Activated T-cell treated with anti-CD3 and anti-CD28 coated beads, Interleukin-2, amount 50 U/mL, for 24 hours (primary cell): ENCODE results near the gene ST6GALNAC1.
"Not testable (repeated sequence)": the region's sequence is repeated elsewhere in the genome, so short reads cannot be mapped to it uniquely, and the experiment has no call there.

Experiments used
- DNase-seq: peaks from one replicate; pipeline ENCODE4 v3.0.0-alpha.2; 2020
- H3K27ac Mint-ChIP-seq: 2 replicates; pipeline ENCODE4 v1.8.0; 2020; ENCODE audit warnings: mild to moderate bottlenecking, mixed read lengths
- H3K27me3 Mint-ChIP-seq: 2 replicates; pipeline ENCODE4 v1.8.0; 2020; ENCODE audit warnings: mixed read lengths
- H3K36me3 Mint-ChIP-seq: 2 replicates; pipeline ENCODE4 v1.8.0; 2020; ENCODE audit warnings: low read depth, mixed read lengths
- H3K4me1 Mint-ChIP-seq: 2 replicates; pipeline ENCODE4 v1.8.0; 2020; ENCODE audit warnings: low read depth, mixed read lengths
- H3K4me3 Mint-ChIP-seq: 2 replicates; pipeline ENCODE4 v1.8.0; 2020; ENCODE audit warnings: mild to moderate bottlenecking, moderate library complexity, mixed read lengths
- H3K9me3 Mint-ChIP-seq: 2 replicates; pipeline ENCODE4 v1.8.0; 2020; ENCODE audit warnings: mixed read lengths

ST6GALNAC1 gene

DNA sequence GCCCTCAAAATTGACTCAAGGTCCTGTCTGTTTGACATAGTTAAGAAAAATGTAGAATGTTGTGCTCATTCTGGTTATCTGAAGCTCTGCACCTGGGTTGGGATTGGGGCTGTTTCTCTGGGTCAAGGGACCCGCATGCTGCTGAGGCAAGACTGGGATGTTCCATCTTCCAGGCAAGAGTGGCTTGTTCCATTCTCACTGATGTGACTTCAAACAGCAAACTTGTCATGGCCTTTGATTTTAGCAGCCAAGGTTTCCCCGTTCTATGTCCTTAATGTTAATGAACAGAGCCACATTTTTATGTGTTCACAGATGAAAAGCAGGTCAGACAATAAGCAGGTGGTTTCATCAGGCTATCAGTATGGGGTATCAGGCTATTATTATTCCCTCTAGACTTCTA lies 25.7 kb downstream of the ST6GALNAC1 start:
- Mint-ChIP-seq H3K9me3 (no peaks in the 10 kb centered on the region), H3K4me3 (no peak overlapping the region), H3K4me1 (peaks cover 6% of the 10 kb centered on the region)

GRCh38 chr17:76614912-76615617 lies 28.5 kb downstream of the ST6GALNAC1 start:
- Mint-ChIP-seq H3K36me3 (no peaks in the 10 kb centered on the region), H3K4me1 (peaks cover 6% of the 10 kb centered on the region), H3K4me3 (no peak overlapping the region), H3K27me3 (no peaks in the 10 kb centered on the region), H3K9me3 (no peaks in the 10 kb centered on the region), H3K27ac (no peak overlapping the region)
- DNase-seq, result no peak

More for the DNA sequence above, 25.7 kb downstream of the ST6GALNAC1 start:
- Mint-ChIP-seq H3K27ac (no peak overlapping the region), H3K36me3 (no peaks in the 10 kb centered on the region), H3K27me3 (no peaks in the 10 kb centered on the region)
- DNase-seq, result no peak

DNA sequence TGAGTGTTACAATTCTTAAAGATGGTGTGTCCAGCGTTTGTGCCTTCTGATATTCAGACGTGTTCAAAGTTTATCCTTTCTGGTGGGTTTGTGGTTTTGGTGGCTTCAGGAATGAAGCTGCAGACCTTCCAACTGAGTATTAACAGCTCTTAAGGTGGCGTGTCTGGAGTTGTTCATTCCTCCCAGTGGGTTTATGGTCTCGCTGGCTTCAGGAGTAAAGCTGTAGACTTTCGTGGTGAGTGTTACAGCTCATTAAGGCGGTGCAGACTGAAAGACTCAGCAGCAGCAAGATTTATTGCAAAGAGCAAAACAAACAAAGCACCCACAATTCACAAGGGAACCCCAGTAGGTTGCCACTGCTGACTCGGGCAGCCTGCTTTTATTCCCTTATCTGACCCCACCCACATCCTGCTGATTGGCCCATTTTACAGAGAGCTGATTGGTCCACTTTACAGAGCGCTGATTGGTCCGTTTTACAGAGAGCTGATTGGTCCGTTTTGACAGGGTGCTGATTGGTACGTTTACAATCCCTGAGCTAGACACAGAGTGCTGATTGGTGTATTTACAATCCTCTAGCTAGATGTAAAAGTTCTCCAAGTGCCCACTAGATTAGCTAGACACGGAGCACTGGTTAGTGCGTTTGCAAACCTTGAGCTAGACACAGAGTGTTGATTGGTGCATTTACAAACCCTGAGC lies 29.3 kb downstream of the ST6GALNAC1 start:
- H3K36me3 Mint-ChIP-seq, H3K27me3 Mint-ChIP-seq, H3K9me3 Mint-ChIP-seq, H3K4me1 Mint-ChIP-seq, H3K27ac Mint-ChIP-seq, H3K4me3 Mint-ChIP-seq, DNase-seq: not testable (repeated sequence)

DNA sequence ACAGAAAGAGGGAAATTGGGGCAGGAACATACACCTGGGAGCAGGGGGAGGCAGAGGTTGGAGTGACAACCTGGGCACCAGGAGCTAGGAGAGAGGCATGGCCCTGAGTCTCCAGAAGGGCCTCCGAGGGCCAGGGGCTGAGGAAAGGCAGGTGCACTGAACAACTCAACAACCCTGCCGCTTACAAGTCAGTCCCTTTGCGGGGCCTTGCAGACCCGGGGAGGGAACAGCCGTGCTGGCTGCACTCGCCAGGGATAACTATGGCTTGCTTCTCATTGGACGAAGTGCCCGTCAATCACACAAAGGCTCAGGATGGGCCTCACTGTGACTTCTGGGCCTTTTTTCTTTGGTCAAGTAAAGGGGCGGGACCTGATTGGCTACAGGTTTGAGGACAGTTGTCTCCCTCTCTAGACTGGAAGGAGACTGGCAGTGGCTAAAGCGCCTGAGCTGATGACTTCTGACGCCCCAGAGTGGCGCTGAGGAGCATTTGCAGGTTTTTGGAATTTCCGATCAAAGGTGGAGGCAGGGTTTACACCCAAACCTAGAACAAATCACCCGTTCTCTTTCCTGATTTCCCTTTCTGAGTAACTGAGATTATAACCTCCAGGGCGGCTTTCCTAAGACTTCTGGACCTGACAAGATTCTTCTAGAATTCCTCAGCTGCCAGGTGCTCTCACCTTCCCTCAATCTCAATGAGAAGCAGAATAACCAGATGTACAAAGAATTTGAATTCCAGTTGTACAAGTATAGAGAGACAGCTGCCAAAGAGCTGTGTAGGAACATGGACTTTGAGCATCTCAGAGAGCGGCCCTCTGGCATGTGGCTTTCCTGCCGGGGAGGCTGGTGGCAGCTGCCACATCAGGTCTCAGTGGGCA lies 30.3 kb downstream of the ST6GALNAC1 start:
- Mint-ChIP-seq H3K36me3 (no peaks in the 10 kb centered on the region), H3K27ac (no peak overlapping the region), H3K4me3 (no peak overlapping the region), H3K9me3 (no peaks in the 10 kb centered on the region), H3K27me3 (no peaks in the 10 kb centered on the region), H3K4me1 (peaks cover 6% of the 10 kb centered on the region)
- no peak for DNase-seq

DNA sequence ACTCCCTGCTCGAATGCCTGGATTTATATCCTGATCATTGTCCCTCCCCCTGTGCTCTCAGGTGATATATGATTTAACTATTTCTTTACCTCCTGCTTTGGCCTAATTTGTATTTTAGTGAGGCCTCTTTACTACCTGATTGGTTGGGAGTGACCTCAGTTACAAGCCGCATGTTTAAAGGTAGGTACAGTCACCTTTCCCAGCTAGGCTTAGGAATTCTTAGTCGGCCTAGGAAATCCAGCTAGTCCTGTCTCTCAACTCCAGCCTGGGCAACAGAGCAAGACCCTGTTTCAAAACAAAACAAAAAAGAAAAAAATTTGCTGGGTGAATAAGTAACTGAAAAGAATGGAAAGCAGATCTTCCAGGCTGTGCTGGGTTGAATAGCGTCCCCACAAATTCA lies 31.1 kb downstream of the ST6GALNAC1 start:
- no peaks in the 10 kb centered on the region for H3K9me3 Mint-ChIP-seq
- DNase-seq, result no peak
- H3K36me3 Mint-ChIP-seq, result no peaks in the 10 kb centered on the region
- peaks cover 6% of the 10 kb centered on the region for H3K4me1 Mint-ChIP-seq
- no peak overlapping the region for H3K4me3 Mint-ChIP-seq
- no peaks in the 10 kb centered on the region for H3K27me3 Mint-ChIP-seq
- H3K27ac Mint-ChIP-seq, result no peak overlapping the region

- peaks cover 6% of the 10 kb centered on the region for H3K4me1 Mint-ChIP-seq
- H3K9me3 Mint-ChIP-seq, result no peaks in the 10 kb centered on the region
- H3K4me3 Mint-ChIP-seq, result no peak overlapping the region
- H3K36me3 Mint-ChIP-seq, result no peaks in the 10 kb centered on the region
- H3K27me3 Mint-ChIP-seq, result no peaks in the 10 kb centered on the region
- H3K27ac Mint-ChIP-seq, result no peak overlapping the region
- no peak for DNase-seq
Measured at GRCh38 chr17:76611758-76612157, 31.8 kb downstream of the ST6GALNAC1 start.

GRCh38 chr17:76611080-76611749 lies 32.3 kb downstream of the ST6GALNAC1 start:
- not testable (repeated sequence) for DNase-seq, H3K4me1 Mint-ChIP-seq, H3K9me3 Mint-ChIP-seq, H3K36me3 Mint-ChIP-seq, H3K4me3 Mint-ChIP-seq, H3K27me3 Mint-ChIP-seq, H3K27ac Mint-ChIP-seq

GRCh38 chr17:76606685-76607084 lies 36.9 kb downstream of the ST6GALNAC1 start:
- H3K36me3 Mint-ChIP-seq, H3K4me3 Mint-ChIP-seq, DNase-seq, H3K4me1 Mint-ChIP-seq, H3K9me3 Mint-ChIP-seq, H3K27me3 Mint-ChIP-seq, H3K27ac Mint-ChIP-seq: not testable (repeated sequence)

DNA sequence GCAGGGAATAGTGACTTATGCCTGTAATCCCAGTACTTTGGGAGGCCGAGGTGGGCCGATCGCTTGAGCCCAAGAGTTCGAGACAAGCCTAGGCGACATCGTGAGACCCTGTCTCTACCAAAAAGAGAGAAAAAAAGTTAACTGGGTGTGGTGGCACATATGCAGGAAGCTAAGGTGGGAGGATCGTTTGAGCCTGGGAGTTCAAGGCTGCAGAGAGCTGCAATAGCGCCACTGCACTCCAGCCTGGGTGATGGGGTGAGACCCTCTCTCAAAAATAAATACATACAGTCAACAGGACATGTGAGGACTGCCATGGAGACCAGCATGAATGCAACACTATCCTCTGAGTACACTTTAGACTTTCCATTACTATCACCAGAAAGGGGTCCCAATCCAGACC lies 42.5 kb downstream of the ST6GALNAC1 start:
- no peak for DNase-seq
- Mint-ChIP-seq H3K4me3 (no peak overlapping the region), H3K36me3 (no peaks in the 10 kb centered on the region), H3K27me3 (peaks cover 9% of the 10 kb centered on the region), H3K9me3 (no peaks in the 10 kb centered on the region), H3K4me1 (peaks cover 14% of the 10 kb centered on the region), H3K27ac (no peak overlapping the region)

- Mint-ChIP-seq H3K9me3 (no peaks in the 10 kb centered on the region), H3K4me1 (peaks cover 14% of the 10 kb centered on the region), H3K4me3 (no peak overlapping the region), H3K36me3 (no peaks in the 10 kb centered on the region), H3K27me3 (peaks cover 6% of the 10 kb centered on the region), H3K27ac (no peak overlapping the region)
- DNase-seq, result no peak
Measured at GRCh38 chr17:76599694-76600460, 43.7 kb downstream of the ST6GALNAC1 start.

- no peak for DNase-seq
- no peak overlapping the region for H3K4me3 Mint-ChIP-seq
- no peak overlapping the region for H3K27ac Mint-ChIP-seq
- H3K4me1 Mint-ChIP-seq, result peaks cover 14% of the 10 kb centered on the region
- no peaks in the 10 kb centered on the region for H3K36me3 Mint-ChIP-seq
- peaks cover 6% of the 10 kb centered on the region for H3K27me3 Mint-ChIP-seq
- H3K9me3 Mint-ChIP-seq, result no peaks in the 10 kb centered on the region
Measured at GRCh38 chr17:76598004-76598439, 45.5 kb downstream of the ST6GALNAC1 start.

DNA sequence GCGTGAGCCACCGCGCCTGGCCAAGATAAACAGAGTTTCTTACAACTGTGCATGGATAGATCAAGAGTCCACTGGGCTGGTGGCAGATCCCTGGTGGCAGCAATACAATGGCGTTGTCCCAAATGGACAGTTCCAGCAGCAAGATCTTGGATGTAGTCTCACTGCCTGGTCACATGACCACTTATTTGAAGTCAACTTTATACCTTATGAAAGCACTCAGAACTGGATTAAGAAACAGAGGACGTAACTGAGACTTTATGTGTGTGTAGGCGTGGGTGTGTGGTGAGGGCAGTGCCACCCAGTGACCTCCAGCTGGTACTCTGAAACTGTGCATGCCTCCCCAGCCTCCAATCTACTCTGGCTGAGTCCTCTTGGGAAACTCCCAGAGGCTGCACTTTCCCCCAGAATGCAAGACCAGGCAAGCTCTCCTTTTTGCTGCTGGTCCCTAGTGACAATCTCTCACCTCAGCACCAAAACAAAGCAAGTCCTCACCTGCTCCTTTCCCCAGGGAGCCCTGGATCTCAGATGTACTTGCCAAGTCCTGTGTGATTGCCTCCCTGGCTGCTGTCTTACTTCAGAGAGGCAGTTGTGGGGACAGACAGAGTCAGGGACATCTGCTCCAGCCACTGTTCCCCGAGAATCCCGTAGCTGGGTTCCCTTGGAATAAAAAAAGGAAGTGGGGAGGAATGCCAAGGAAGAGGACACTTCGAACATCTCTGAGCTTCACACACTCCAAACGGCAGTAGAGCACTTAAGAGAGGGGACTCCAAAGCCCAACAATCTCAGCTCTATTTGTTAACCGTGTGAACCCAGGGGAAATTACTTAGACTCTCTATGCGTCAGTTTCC lies 46.2 kb downstream of the ST6GALNAC1 start:
- Mint-ChIP-seq H3K4me3 (no peak overlapping the region), H3K36me3 (no peaks in the 10 kb centered on the region), H3K27me3 (peaks cover 3% of the 10 kb centered on the region), H3K27ac (no peak overlapping the region), H3K9me3 (no peaks in the 10 kb centered on the region), H3K4me1 (peaks cover 14% of the 10 kb centered on the region)
- DNase-seq, result no peak

DNA sequence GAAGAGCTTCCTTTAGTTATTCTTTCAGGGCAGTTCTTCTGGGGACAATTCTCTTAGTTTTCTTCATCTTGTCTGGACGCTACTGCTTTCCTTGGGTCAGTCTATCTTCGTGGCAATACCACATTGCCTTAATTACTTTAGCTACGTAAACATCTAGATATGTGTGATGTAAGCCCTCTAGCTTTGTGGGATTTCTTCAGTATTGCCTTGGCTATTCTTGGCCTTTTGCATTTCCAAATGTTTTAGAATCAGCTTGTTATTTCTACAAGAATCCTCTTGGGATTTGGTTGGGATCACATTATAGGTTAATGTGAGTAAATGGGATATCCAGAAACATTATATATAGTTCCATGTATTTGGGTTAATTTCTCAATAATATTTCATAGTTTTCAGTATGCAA lies 48.9 kb downstream of the ST6GALNAC1 start:
- DNase-seq, result no peak
- Mint-ChIP-seq H3K36me3 (no peaks in the 10 kb centered on the region), H3K27ac (no peak overlapping the region), H3K27me3 (peaks cover 4% of the 10 kb centered on the region), H3K4me1 (no peaks in the 10 kb centered on the region), H3K4me3 (no peak overlapping the region), H3K9me3 (no peaks in the 10 kb centered on the region)
